ENCODE results near the gene LRRC36.

The LRRC36 gene

GRCh38 chr16:67424261-67424615 is 97.6 kb downstream of the LRRC36 start:
- Histone ChIP-seq H3K27me3 (ENCODE audit: insufficient read depth, poor library complexity, severe bottlenecking) (peaks cover 12% of the 10 kb centered on the region), H3K27ac (replicated peaks) (no peak overlapping the region), H3K4me3 (replicated peaks; ENCODE audit: insufficient read depth, low read length) (no peak overlapping the region)
- TF ChIP-seq POLR2AphosphoS5 (IDR thresholded peaks at IDR 0.05; ENCODE audit: low read depth): no peak
- no peak for DNase-seq (ENCODE audit: low read depth in 1 of 2, low spot score in 1 of 2)

GRCh38 chr16:67425061-67425460 is 98.4 kb downstream of the LRRC36 start:
- no peak for TF ChIP-seq POLR2AphosphoS5 (IDR thresholded peaks at IDR 0.05; ENCODE audit: low read depth)
- no peak for DNase-seq (ENCODE audit: low read depth in 1 of 2, low spot score in 1 of 2)
- H3K27me3 ChIP-seq (ENCODE audit: insufficient read depth, poor library complexity, severe bottlenecking): peaks cover 20% of the 10 kb centered on the region
- no peak overlapping the region for H3K4me3 ChIP-seq (replicated peaks; ENCODE audit: insufficient read depth, low read length)
- H3K27ac ChIP-seq (replicated peaks): no peak overlapping the region

- TF ChIP-seq POLR2AphosphoS5 (IDR thresholded peaks at IDR 0.05; ENCODE audit: low read depth): no peak
- no peak for TF ChIP-seq GABPA (IDR thresholded peaks at IDR 0.05; ENCODE audit: low read depth)
- no peak for DNase-seq (ENCODE audit: low read depth in 1 of 2, low spot score in 1 of 2)
- Histone ChIP-seq H3K27ac (replicated peaks) (no peak overlapping the region), H3K4me3 (replicated peaks; ENCODE audit: insufficient read depth, low read length) (no peak overlapping the region), H3K27me3 (ENCODE audit: insufficient read depth, poor library complexity, severe bottlenecking) (peaks cover 23% of the 10 kb centered on the region)
These were observed 99.0 kb downstream of the LRRC36 start for GRCh38 chr16:67425580-67425979.

- TF ChIP-seq CTCF (IDR thresholded peaks at IDR 0.05; ENCODE audit: insufficient read depth, low read length) (no peak), GABPA (IDR thresholded peaks at IDR 0.05; ENCODE audit: low read depth) (no peak), POLR2AphosphoS5 (IDR thresholded peaks at IDR 0.05; ENCODE audit: low read depth) (no peak), SPI1 (IDR thresholded peaks at IDR 0.05; ENCODE audit: borderline replicate concordance, low read depth) (no peak), REST (IDR thresholded peaks at IDR 0.05; ENCODE audit: insufficient replicate concordance, low read depth) (no peak)
- no peak overlapping the region for H3K4me3 ChIP-seq (replicated peaks; ENCODE audit: insufficient read depth, low read length)
- H3K27ac ChIP-seq (replicated peaks): no peak overlapping the region
These were observed 99.4 kb downstream of the LRRC36 start for GRCh38 chr16:67426022-67426421.

GRCh38 chr16:67426950-67427349 is 100.3 kb downstream of the LRRC36 start:
- TF ChIP-seq GABPA (IDR thresholded peaks at IDR 0.05; ENCODE audit: low read depth) (no peak), POLR2AphosphoS5 (IDR thresholded peaks at IDR 0.05; ENCODE audit: low read depth) (no peak), CTCF (IDR thresholded peaks at IDR 0.05; ENCODE audit: insufficient read depth, low read length) (no peak), REST (IDR thresholded peaks at IDR 0.05; ENCODE audit: insufficient replicate concordance, low read depth) (no peak), SPI1 (IDR thresholded peaks at IDR 0.05; ENCODE audit: borderline replicate concordance, low read depth) (no peak)
- DNase-seq (ENCODE audit: low read depth in 1 of 2, low spot score in 1 of 2): no peak
- Histone ChIP-seq H3K4me3 (replicated peaks; ENCODE audit: insufficient read depth, low read length) (no peak overlapping the region), H3K27ac (replicated peaks) (no peak overlapping the region), H3K27me3 (ENCODE audit: insufficient read depth, poor library complexity, severe bottlenecking) (peaks cover 29% of the 10 kb centered on the region)

More at GRCh38 chr16:67426022-67426421, 99.4 kb downstream of the LRRC36 start:
- H3K27me3 ChIP-seq (ENCODE audit: insufficient read depth, poor library complexity, severe bottlenecking): peaks cover 23% of the 10 kb centered on the region
- DNase-seq (ENCODE audit: low read depth in 1 of 2, low spot score in 1 of 2): no peak
